Left lung (tissue), 10 donors: ENCODE results near the gene ARSI. TPM values are rescaled to one million over a fixed set of nuclear protein-coding genes. Genes with fewer than 3 reads are reported as not detected.
A peak's percentile ranks its signal among the peaks of the same experiment; 100 is the strongest.

Experiments
- ATAC-seq: fragments of 200-7000 bp; cut with Tn5 transposase; one replicate; pipeline ENCODE4 v1.9.1; 2020; ENCODE audit warnings: moderate library complexity
- DNase-seq, 4 donors: peaks; one replicate each; pipeline ENCODE4 v3.0.0-alpha.2; 2013 to 2020
- H3K27ac ChIP-seq, 2 donors: fragments of 200-600 bp; sonication (generic) in 1 of 2; one replicate each; pipeline versions ENCODE4 v1.5.0 to v1.8.0; 2020 to 2021
- H3K27me3 ChIP-seq, 2 donors: fragments of 200-600 bp; sonication (generic) in 1 of 2; one replicate each; pipeline versions ENCODE4 v1.5.0 to v1.8.0; 2020 to 2021
- H3K36me3 ChIP-seq, 2 donors: fragments of 200-600 bp; sonication (generic) in 1 of 2; one replicate each; pipeline versions ENCODE4 v1.5.0 to v1.8.0; 2020 to 2021
- H3K4me1 ChIP-seq, 2 donors: fragments of 200-600 bp; one replicate each; pipeline ENCODE4 v1.8.0; 2021
- H3K4me3 ChIP-seq, 2 donors: fragments of 200-600 bp; sonication (generic) in 1 of 2; one replicate each; pipeline versions ENCODE4 v1.5.0 to v1.8.0; 2020 to 2021; ENCODE audit warnings: mild to moderate bottlenecking in 1 of 2
- H3K9me3 ChIP-seq, 2 donors: fragments of 200-600 bp; sonication (generic) in 1 of 2; one replicate each; pipeline versions ENCODE4 v1.5.0 to v1.8.0; 2020 to 2021
- CTCF ChIP-seq, 2 donors: fragments of 200-600 bp; sonication (generic) in 1 of 2; IDR thresholded peaks; one replicate each; pipeline versions ENCODE4 v1.5.0 to v1.8.0; 2021; ENCODE audit warnings: antibody characterized with exemption in 2 of 2
- intact Hi-C, 2 donors: fragments of 100-400 bp; cut with DNase I; formaldehyde crosslinking; loops; one replicate each; pipeline versions ENCODE4 v1.11.2 to v1.14.2; 2022
- polyA plus RNA-seq, 6 donors: library from polyadenylated mRNA; unstranded; fragments of 120-200 nt; gene quantifications; one replicate each; pipeline ENCODE4 v1.2.1, GENCODE V29; 2013; ENCODE audit not compliant: insufficient read length in 6 of 6
- total RNA-seq, 2 donors: library from RNA; stranded (reverse); fragmentation: NEBNext Ultra II Directional; extraction: Animal tissue kit (Norgen Biotek cat#: 25700); gene quantifications; one replicate each; pipeline ENCODE4 v1.2.1, GENCODE V29; 2021
- donor health status: DM: no; HTN: yes; CAD: no.
- donor health status: DM: no; HTN: no; CAD: no.

The ARSI gene
- total and polyA plus RNA-seq, 8 donors, result 6.6 to 31.8 (median 21.5) TPM

DNA sequence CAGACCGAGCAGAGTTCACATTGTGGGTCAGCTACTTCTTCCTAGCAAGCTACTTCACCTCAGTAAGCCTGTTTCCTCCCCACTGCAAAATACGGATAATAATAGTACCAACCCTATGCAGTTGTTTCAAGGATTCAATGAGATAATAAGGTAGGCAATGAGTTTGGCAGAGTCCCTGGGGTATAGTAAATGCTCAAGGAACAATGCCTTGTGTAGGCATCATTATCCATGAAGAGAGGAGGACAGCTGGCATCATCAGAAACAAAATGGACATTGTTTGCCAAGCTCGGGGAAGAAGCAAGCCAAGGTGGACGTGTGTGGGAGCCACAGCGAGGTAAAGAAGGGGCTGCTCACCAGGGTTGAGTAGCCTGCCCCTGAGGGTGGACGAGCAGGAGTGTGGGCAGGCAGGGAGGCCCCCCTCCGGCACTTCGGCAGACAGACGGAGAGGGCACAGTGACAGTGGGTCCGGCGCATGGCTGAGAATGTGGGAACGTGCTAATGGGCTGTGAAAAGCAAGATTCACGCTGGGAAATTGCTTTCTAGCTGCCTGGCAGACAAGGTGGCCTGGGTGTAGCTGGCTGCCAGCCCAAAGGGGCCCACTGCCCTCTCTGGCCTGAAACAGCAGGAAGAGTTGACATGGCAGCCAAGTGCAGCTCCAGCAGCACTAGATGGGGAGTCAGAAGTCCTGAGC is 23.2 kb downstream of the ARSI start:
- Histone ChIP-seq H3K36me3 (no peaks in the 10 kb centered on the region), H3K9me3 (no peaks in the 10 kb centered on the region), H3K4me3 (no peak overlapping the region), H3K27ac (no peak overlapping the region), H3K4me1 (no peaks in the 10 kb centered on the region), H3K27me3 (peaks cover 0 to 13% of the 10 kb centered on the region in 2 donors)
- DNase-seq (peak in 1 of 4 donors; percentile 54), ATAC-seq (no peak)
- no peak for TF ChIP-seq CTCF (IDR thresholded peaks at IDR 0.05)
- intact Hi-C loops, result no loop called here

DNA sequence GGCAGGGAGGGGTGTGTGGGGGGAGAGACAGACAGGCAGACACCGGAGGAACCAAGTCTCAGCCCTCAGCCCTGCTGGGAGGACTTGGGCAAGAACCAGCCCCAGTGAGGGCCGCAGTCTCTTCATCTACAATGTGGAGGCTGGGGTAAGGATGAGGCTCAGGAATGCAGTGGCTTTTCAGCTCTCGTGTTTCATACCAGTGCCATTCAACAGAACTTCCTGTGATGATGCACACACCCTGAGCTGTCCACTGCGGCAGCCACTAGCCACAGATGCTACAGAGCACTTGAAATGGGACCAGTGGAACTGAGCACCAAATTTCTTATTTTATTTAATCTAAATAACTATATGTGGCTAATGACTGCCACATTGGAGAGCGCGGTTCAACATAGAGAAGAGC is 23.8 kb downstream of the ARSI start:
- no peak for TF ChIP-seq CTCF (IDR thresholded peaks at IDR 0.05)
- ATAC-seq (no peak), DNase-seq (no peak)
- Histone ChIP-seq H3K36me3 (no peaks in the 10 kb centered on the region), H3K27me3 (peaks cover 0 to 13% of the 10 kb centered on the region in 2 donors), H3K27ac (no peak overlapping the region), H3K9me3 (no peaks in the 10 kb centered on the region), H3K4me3 (no peak overlapping the region), H3K4me1 (no peaks in the 10 kb centered on the region)
- intact Hi-C loops, result no loop called here

GRCh38 chr5:150278046-150278730 is 24.5 kb downstream of the ARSI start:
- no peak for ATAC-seq
- peaks cover 0 to 13% of the 10 kb centered on the region in 2 donors for H3K27me3 ChIP-seq
- no peaks in the 10 kb centered on the region for H3K36me3 ChIP-seq
- H3K9me3 ChIP-seq, result no peaks in the 10 kb centered on the region
- DNase-seq, result no peak
- TF ChIP-seq CTCF (IDR thresholded peaks at IDR 0.05), result no peak
- intact Hi-C loops, result no loop called here
- no peak overlapping the region for H3K4me3 ChIP-seq
- H3K27ac ChIP-seq, result no peak overlapping the region
- no peaks in the 10 kb centered on the region for H3K4me1 ChIP-seq

- ATAC-seq, result no peak
Measured at GRCh38 chr5:150277043-150277442, 25.7 kb downstream of the ARSI start.

More at GRCh38 chr5:150277043-150277442, 25.7 kb downstream of the ARSI start:
- Histone ChIP-seq H3K4me3 (no peak overlapping the region), H3K36me3 (no peaks in the 10 kb centered on the region), H3K9me3 (no peaks in the 10 kb centered on the region), H3K27me3 (peaks cover 0 to 13% of the 10 kb centered on the region in 2 donors), H3K27ac (no peak overlapping the region), H3K4me1 (no peaks in the 10 kb centered on the region)
- TF ChIP-seq CTCF (IDR thresholded peaks at IDR 0.05), result no peak
- no peak for DNase-seq
- intact Hi-C loops, result no loop called here
